Gastrocnemius medialis (tissue), 4 donors: ENCODE measurements around the gene LAMC2.

ENCODE experiments used
- POLR2A ChIP-seq, 2 donors: fragments of 450-650 bp; IDR thresholded peaks; one replicate each; pipeline ENCODE4 v1.6.1; 2017; ENCODE audit warnings: antibody characterized with exemption in 2 of 2, mild to moderate bottlenecking in 2 of 2, moderate library complexity in 2 of 2
- TF ChIP-seq, protein P1 (sequence below), 5 experiments: fragments of 450-650 bp in 3 of 5; fragments of 200-600 bp in 2 of 5; sonication (generic) in 2 of 5; IDR thresholded peaks in 4 of 5; conservative IDR thresholded peaks in 1 of 5; 1 replicate in 4 of 5; 2 replicates in 1 of 5; pipeline ENCODE4 v1.5.1; 2016 to 2019; ENCODE audit warnings: antibody characterized with exemption in 5 of 5, mild to moderate bottlenecking in 3 of 5, moderate library complexity in 3 of 5

- TF ChIP-seq, protein P1, sequence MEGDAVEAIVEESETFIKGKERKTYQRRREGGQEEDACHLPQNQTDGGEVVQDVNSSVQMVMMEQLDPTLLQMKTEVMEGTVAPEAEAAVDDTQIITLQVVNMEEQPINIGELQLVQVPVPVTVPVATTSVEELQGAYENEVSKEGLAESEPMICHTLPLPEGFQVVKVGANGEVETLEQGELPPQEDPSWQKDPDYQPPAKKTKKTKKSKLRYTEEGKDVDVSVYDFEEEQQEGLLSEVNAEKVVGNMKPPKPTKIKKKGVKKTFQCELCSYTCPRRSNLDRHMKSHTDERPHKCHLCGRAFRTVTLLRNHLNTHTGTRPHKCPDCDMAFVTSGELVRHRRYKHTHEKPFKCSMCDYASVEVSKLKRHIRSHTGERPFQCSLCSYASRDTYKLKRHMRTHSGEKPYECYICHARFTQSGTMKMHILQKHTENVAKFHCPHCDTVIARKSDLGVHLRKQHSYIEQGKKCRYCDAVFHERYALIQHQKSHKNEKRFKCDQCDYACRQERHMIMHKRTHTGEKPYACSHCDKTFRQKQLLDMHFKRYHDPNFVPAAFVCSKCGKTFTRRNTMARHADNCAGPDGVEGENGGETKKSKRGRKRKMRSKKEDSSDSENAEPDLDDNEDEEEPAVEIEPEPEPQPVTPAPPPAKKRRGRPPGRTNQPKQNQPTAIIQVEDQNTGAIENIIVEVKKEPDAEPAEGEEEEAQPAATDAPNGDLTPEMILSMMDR (IDR thresholded peaks at IDR 0.05 in 4 of 5, conservative IDR thresholded peaks at IDR 0.05 in 1 of 5), result no peak
- TF ChIP-seq POLR2A (IDR thresholded peaks at IDR 0.05), result no peak
Measured at GRCh38 chr1:183150445-183150844, 35.6 kb upstream of the LAMC2 start.
